K562 (cell line): ENCODE data around the gene FH. TPM values are rescaled to one million over a fixed set of nuclear protein-coding genes. Genes with fewer than 3 reads are reported as not detected.
A peak's percentile ranks its signal among the peaks of the same experiment; 100 is the strongest.

ENCODE experiments used
- EGR1 ChIP-seq: fragments of 450-650 bp; conservative IDR thresholded peaks from 2 replicates; pipeline ENCODE4 v1.6.1; 2017; ENCODE audit warnings: mild to moderate bottlenecking
- ETV5 ChIP-seq: sonication (generic); formaldehyde crosslinking; IDR thresholded peaks from 2 replicates; pipeline ENCODE4 v1.4.0; 2020; ENCODE audit warnings: low read depth, mild to moderate bottlenecking, missing genetic modification reagents
- FOSL1 ChIP-seq: fragments of 200-800 bp; sonication (Bioruptor generic); conservative IDR thresholded peaks from 2 replicates; pipeline ENCODE4 v1.6.1; 2016; ENCODE audit warnings: missing genetic modification characterization, missing compliant biosample characterization
- MEF2A ChIP-seq: IDR thresholded peaks from 2 replicates; pipeline ENCODE4 v1.6.1; 2011; ENCODE audit warnings: low read depth, mild to moderate bottlenecking, low read length, moderate library complexity; ENCODE audit not compliant: control insufficient read depth
- NEUROD1 ChIP-seq: fragments of 150-350 bp; IDR thresholded peaks from 2 replicates; pipeline ENCODE4 v1.6.1; 2014; ENCODE audit warnings: borderline replicate concordance, low read length, low read depth; ENCODE audit not compliant: partially characterized antibody
- PHB2 ChIP-seq: fragments of 450-650 bp; IDR thresholded peaks from 2 replicates; pipeline ENCODE4 v1.6.1; 2017; ENCODE audit warnings: low read depth
- RERE ChIP-seq: sonication (generic); formaldehyde crosslinking; IDR thresholded peaks from 2 replicates; pipeline ENCODE4 v1.8.0; 2023; ENCODE audit warnings: missing genetic modification reagents, mild to moderate bottlenecking, borderline replicate concordance
- SAFB2 ChIP-seq: fragments of 200-400 bp; formaldehyde crosslinking; IDR thresholded peaks from 2 replicates; pipeline ENCODE4 v1.6.1; 2018; ENCODE audit warnings: borderline replicate concordance, low read length, low read depth, moderate library complexity; ENCODE audit not compliant: severe bottlenecking
- SRSF1 ChIP-seq: fragments of 200-400 bp; formaldehyde crosslinking; IDR thresholded peaks from 2 replicates; pipeline ENCODE4 v1.6.1; 2017; ENCODE audit warnings: mild to moderate bottlenecking, low read depth, low read length, moderate library complexity
- UBTF ChIP-seq, 2 experiments: IDR thresholded peaks; 2 replicates each; pipeline ENCODE4 v1.6.1; 2012; ENCODE audit warnings: improper control_type of control experiment in 2 of 2, low read depth in 2 of 2, low read length in 2 of 2, borderline replicate concordance in 1 of 2
- ZBTB11 ChIP-seq, 3 experiments: fragments of 200-800 bp in 1 of 3; fragments of 250-450 bp in 1 of 3; fragments of 450-650 bp in 1 of 3; sonication (Bioruptor Pico) in 1 of 3; sonication (Bioruptor generic) in 1 of 3; formaldehyde crosslinking in 1 of 3; IDR thresholded peaks; 2 replicates each; pipeline versions ENCODE4 v1.6.1 to v1.8.0; 2016 to 2022; ENCODE audit warnings: mild to moderate bottlenecking in 2 of 3, missing genetic modification characterization in 2 of 3, missing compliant biosample characterization in 1 of 3, moderate library complexity in 1 of 3
- ZKSCAN1 ChIP-seq: fragments of 150-350 bp; IDR thresholded peaks from 2 replicates; pipeline ENCODE4 v1.6.1; 2016; ENCODE audit warnings: low read depth, low read length
- ZNF23 ChIP-seq: fragments of 250-450 bp; sonication (Bioruptor Pico); IDR thresholded peaks from 2 replicates; pipeline ENCODE4 v1.4.0; 2020; ENCODE audit warnings: mild to moderate bottlenecking
- polyA plus RNA-seq, 8 experiments: library from polyadenylated mRNA; depleted of rRNA in 4 of 8; stranded (reverse) in 5 of 8; unstranded in 3 of 8; fragments of >200 nt; fragmentation: Nextera tagmentation in 2 of 8; fragmentation: Illumina TruSeq in 1 of 8; extraction: Ambion mirVana in 2 of 8; extraction: Trizol in 1 of 8; gene quantifications; 2 replicates each; pipeline versions ENCODE4 v1.2.1 to v1.2.3, GENCODE V29; 2011 to 2014; ENCODE audit warnings: inconsistent platforms in 1 of 8, missing spikeins in 1 of 8
- total RNA-seq, 7 experiments: library from RNA; depleted of rRNA in 6 of 7; stranded (reverse); fragments of >200 nt in 6 of 7; fragmentation: Illumina TruSeq in 2 of 7; extraction: Trizol in 2 of 7; gene quantifications; 2 replicates each; pipeline versions ENCODE4 v1.2.1 to v1.2.3, GENCODE V29; 2011 to 2021; ENCODE audit warnings: low replicate concordance in 1 of 7

The FH gene
- total and polyA plus RNA-seq, 9 of the 15 experiments (the other 6 are each of a cell fraction or from before 2014, with no cell fraction given): 117 to 240 (median 211) TPM

GRCh38 chr1:241551759-241552638, 32.4 kb upstream of the FH start (continued):
- no peak for TF ChIP-seq SRSF1
- TF ChIP-seq ZBTB11 (CRISPR knock-in tag; IDR thresholded peaks at IDR 0.05): 0 out of 6 replicates have a peak, but pooled peaks of 1 of the 3 experiments have one; percentile 48
- no peak for TF ChIP-seq PHB2
- no peak for TF ChIP-seq SAFB2
- no peak for TF ChIP-seq ZKSCAN1
- TF ChIP-seq ZNF23 (CRISPR knock-in tag): no peak
- TF ChIP-seq FOSL1 (tag): peak; percentile 72
- peak; percentile 96 for TF ChIP-seq EGR1
- TF ChIP-seq NEUROD1: peak; percentile 38
- TF ChIP-seq ETV5 (CRISPR knock-in tag): peak; percentile 71
- no peak for TF ChIP-seq UBTF (IDR thresholded peaks at IDR 0.05; ENCODE audit: borderline replicate concordance in 1 of 2, low read depth in 2 of 2, low read length in 2 of 2)
- TF ChIP-seq MEF2A: no peak
- no peak for TF ChIP-seq RERE (CRISPR knock-in tag)
